Pancreas (tissue), 10 donors: ENCODE results near the gene LAMA5. TPM values are rescaled to one million over a fixed set of nuclear protein-coding genes. Genes with fewer than 3 reads are reported as not detected.

ENCODE experiments used
- ATAC-seq, 4 donors: fragments of 200-7000 bp; cut with Tn5 transposase; one replicate each; pipeline versions ENCODE4 v1.8.0 to v1.9.1; 2020; ENCODE audit warnings: mild to moderate bottlenecking in 4 of 4, moderate library complexity in 4 of 4
- DNase-seq, 6 donors: peaks; one replicate each; pipeline ENCODE4 v3.0.0-alpha.2; 2020
- FAIRE-seq: peaks from 2 replicates; lab custom pipeline; 2012; peaks lifted over from hg19 to GRCh38; lab: Jason Lieb, UNC
- H3K27ac ChIP-seq, 4 donors: fragments of 200-600 bp; sonication (generic); 1 replicate in 3 of 4; 2 replicates in 1 of 4; pipeline versions ENCODE4 v1.5.0 to v1.8.0; 2020
- H3K27me3 ChIP-seq, 4 donors: fragments of 200-600 bp; one replicate each; pipeline ENCODE4 v1.8.0; 2021
- H3K36me3 ChIP-seq, 3 donors: fragments of 200-600 bp; sonication (generic) in 1 of 3; one replicate each; pipeline versions ENCODE4 v1.5.0 to v1.8.0; 2020 to 2021
- H3K4me1 ChIP-seq, 3 donors: fragments of 200-600 bp; one replicate each; pipeline ENCODE4 v1.8.0; 2021
- H3K4me3 ChIP-seq, 4 donors: fragments of 200-600 bp; sonication (generic) in 2 of 4; one replicate each; pipeline versions ENCODE4 v1.5.0 to v1.8.0; 2020 to 2021
- H3K9me3 ChIP-seq, 4 donors: fragments of 200-600 bp; one replicate each; pipeline ENCODE4 v1.8.0; 2021
- WGBS, 2 donors: extraction: QIAGEN DNeasy Blood & Tissue Kit; methylation state at CpG; one replicate each; pipeline ENCODE4 v1.1.7; 2013; 5-methylcytosine and 5-hydroxymethylcytosine counted together
- intact Hi-C, 3 donors: fragments of 100-400 bp; cut with DNase I; formaldehyde crosslinking; loops; one replicate each; pipeline versions ENCODE4 v1.11.1 to v1.14.2; 2022
- polyA plus RNA-seq, 2 donors: library from polyadenylated mRNA; stranded (reverse); fragments of 200-250 nt; gene quantifications; one replicate each; pipeline ENCODE4 v1.2.3, GENCODE V29; 2013
- total RNA-seq, 6 donors: library from RNA; stranded (reverse); fragmentation: NEBNext Ultra II Directional in 4 of 6; extraction: Animal tissue kit (Norgen Biotek cat#: 25700) in 4 of 6; gene quantifications; one replicate each; pipeline versions ENCODE4 v1.2.1 to v1.2.4, GENCODE V29; 2021 to 2023
- TF ChIP-seq, protein P1 (sequence below), 4 donors: fragments of 200-600 bp; sonication (generic) in 3 of 4; IDR thresholded peaks; one replicate each; pipeline versions ENCODE4 v1.5.0 to v1.8.0; 2021; ENCODE audit warnings: antibody characterized with exemption in 4 of 4
- donor health status: healthy with polysubstance abuse.
- donor health status: DM: no; HTN: no; CAD: no; lungs with moderate emphysema.
- donor health status: DM: no; HTN: no; CAD: no.
- donor health status: control.
- donor health status: control.
- donor health status: Bipolar disorder and iron deficiency.
- donor health status: DM: yes; HTN: yes; CAD: no.
- donor health status: DM: no; HTN: no; CAD: no.
- donor health status: DM: no; HTN: no; CAD: no.
- donor health status: DM: yes; HTN: yes; CAD: no.

The LAMA5 gene
- total and polyA plus RNA-seq, 8 donors, result 43.6 to 344 (median 62.2) TPM

- ATAC-seq (no peak), DNase-seq (no peak), FAIRE-seq (no peak)
- no peak overlapping the region for H3K27ac ChIP-seq
- H3K9me3 ChIP-seq, result no peaks in the 10 kb centered on the region
- peaks cover 0 to 13% (median 0%) of the 10 kb centered on the region in 3 donors for H3K36me3 ChIP-seq
- WGBS, 2 donors, result 86% methylated on average over 5 of the region's 5 CpGs
- peaks cover 4 to 17% (median 15%) of the 10 kb centered on the region in 3 donors for H3K4me1 ChIP-seq
- intact Hi-C loops, result loop anchor here in 1 of 3 donors (10.0 kb wide), 1 partner anchor 215 kb away; no protein-coding TSS in a partner anchor
- no peak overlapping the region for H3K4me3 ChIP-seq
- TF ChIP-seq, protein P1, sequence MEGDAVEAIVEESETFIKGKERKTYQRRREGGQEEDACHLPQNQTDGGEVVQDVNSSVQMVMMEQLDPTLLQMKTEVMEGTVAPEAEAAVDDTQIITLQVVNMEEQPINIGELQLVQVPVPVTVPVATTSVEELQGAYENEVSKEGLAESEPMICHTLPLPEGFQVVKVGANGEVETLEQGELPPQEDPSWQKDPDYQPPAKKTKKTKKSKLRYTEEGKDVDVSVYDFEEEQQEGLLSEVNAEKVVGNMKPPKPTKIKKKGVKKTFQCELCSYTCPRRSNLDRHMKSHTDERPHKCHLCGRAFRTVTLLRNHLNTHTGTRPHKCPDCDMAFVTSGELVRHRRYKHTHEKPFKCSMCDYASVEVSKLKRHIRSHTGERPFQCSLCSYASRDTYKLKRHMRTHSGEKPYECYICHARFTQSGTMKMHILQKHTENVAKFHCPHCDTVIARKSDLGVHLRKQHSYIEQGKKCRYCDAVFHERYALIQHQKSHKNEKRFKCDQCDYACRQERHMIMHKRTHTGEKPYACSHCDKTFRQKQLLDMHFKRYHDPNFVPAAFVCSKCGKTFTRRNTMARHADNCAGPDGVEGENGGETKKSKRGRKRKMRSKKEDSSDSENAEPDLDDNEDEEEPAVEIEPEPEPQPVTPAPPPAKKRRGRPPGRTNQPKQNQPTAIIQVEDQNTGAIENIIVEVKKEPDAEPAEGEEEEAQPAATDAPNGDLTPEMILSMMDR (IDR thresholded peaks at IDR 0.05), result no peak
- H3K27me3 ChIP-seq, result no peaks in the 10 kb centered on the region
These were observed 22.5 kb upstream of the LAMA5 start for GRCh38 chr20:62389601-62390087.

GRCh38 chr20:62388839-62389600 lies 21.9 kb upstream of the LAMA5 start:
- H3K4me1 ChIP-seq, result peaks cover 4 to 17% (median 15%) of the 10 kb centered on the region in 3 donors
- 74 to 80% methylated on average over 11 of the region's 11 CpGs for WGBS, 2 donors
- TF ChIP-seq, protein P1 (IDR thresholded peaks at IDR 0.05), result no peak
- no peak overlapping the region for H3K27ac ChIP-seq
- FAIRE-seq (no peak), DNase-seq (no peak), ATAC-seq (no peak)
- no peaks in the 10 kb centered on the region for H3K27me3 ChIP-seq
- intact Hi-C loops, result loop anchor here in 1 of 3 donors (10.0 kb wide), 1 partner anchor 214 kb away; no protein-coding TSS in a partner anchor
- H3K36me3 ChIP-seq, result peaks cover 0 to 13% (median 0%) of the 10 kb centered on the region in 3 donors
- H3K9me3 ChIP-seq, result no peaks in the 10 kb centered on the region
- no peak overlapping the region for H3K4me3 ChIP-seq

DNA sequence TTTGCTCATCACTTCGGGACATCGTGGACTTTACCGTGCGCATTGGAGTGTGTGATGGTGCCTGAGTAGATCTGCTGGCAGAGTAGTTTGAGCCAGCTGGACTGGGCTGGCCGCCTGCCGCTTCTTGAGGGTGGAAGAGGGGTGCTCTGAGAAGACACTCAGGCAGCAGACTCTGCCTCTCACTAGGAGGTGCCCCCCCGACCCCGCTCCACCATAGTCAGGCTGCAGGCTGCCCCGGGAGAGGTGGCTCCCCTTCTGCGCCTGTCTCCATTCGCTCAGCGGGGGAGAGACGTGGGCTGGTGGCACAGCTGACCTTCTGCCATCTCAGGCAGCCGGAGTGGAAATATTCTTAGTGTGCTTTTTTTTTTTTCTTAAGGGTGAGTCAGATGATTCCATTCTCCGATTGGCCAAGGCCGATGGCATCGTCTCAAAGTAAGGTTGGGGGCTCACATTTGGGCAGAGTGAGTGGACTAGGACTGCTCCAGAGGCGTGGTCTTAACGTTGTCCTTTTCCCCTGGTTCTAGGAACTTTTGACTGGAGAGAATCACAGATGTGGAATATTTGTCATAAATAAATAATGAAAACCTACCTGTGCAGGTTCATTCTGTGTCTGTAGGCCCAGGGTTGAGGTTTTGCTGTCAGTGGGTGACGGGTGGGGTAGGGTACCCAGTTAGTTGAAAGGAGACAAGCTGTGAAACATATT lies 21.0 kb upstream of the LAMA5 start:
- intact Hi-C loops, result loop anchor here in 1 of 3 donors (10.0 kb wide), 1 partner anchor 213 kb away; no protein-coding TSS in a partner anchor
- Histone ChIP-seq H3K4me1 (peaks cover 4 to 17% (median 15%) of the 10 kb centered on the region in 3 donors), H3K36me3 (peaks cover 0 to 13% (median 0%) of the 10 kb centered on the region in 3 donors), H3K27ac (no peak overlapping the region), H3K9me3 (no peaks in the 10 kb centered on the region), H3K27me3 (no peaks in the 10 kb centered on the region), H3K4me3 (peak overlapping the region; percentile 63 to 99 (median 87))
- ATAC-seq (no peak), FAIRE-seq (no peak), DNase-seq (no peak)
- TF ChIP-seq, protein P1 (IDR thresholded peaks at IDR 0.05), result no peak
- WGBS, 2 donors, result 47 to 55% methylated on average over 20 of the region's 20 CpGs

- WGBS, 2 donors, result 1% methylated on average over 45 to 47 of the region's 47 CpGs
- Histone ChIP-seq H3K9me3 (no peaks in the 10 kb centered on the region), H3K36me3 (peaks cover 0 to 13% (median 0%) of the 10 kb centered on the region in 3 donors), H3K4me1 (peaks cover 4 to 17% (median 15%) of the 10 kb centered on the region in 3 donors), H3K4me3 (peak overlapping the region; percentile 63 to 99 (median 87)), H3K27me3 (no peaks in the 10 kb centered on the region), H3K27ac (peak overlapping the region; percentile 75 to 97 (median 84))
- no peak for DNase-seq
- intact Hi-C loops, result loop anchor here in 1 of 3 donors (10.0 kb wide), 1 partner anchor 213 kb away; no protein-coding TSS in a partner anchor
- FAIRE-seq, result no peak
- no peak for ATAC-seq
- TF ChIP-seq, protein P1 (IDR thresholded peaks at IDR 0.05), result no peak
These were observed 20.3 kb upstream of the LAMA5 start for GRCh38 chr20:62387219-62387913.
